COLO668 (cell line): ENCODE results near the gene MZB1.
"Not testable (repeated sequence)": the region's sequence is repeated elsewhere in the genome, so short reads cannot be mapped to it uniquely, and the experiment has no call there.

ENCODE experiments used
- DNase-seq: peaks from one replicate; lab custom pipeline; 2025; ENCODE audit not compliant: unreplicated experiment; lab: John Stamatoyannopoulos, UW

MZB1 gene

GRCh38 chr5:139392678-139393496 is 3.2 kb upstream of the MZB1 start:
- peak; percentile 68 for DNase-seq

- DNase-seq, result no peak
Measured at GRCh38 chr5:139392324-139392677, 2.6 kb upstream of the MZB1 start.

GRCh38 chr5:139391570-139392323 is 2.0 kb upstream of the MZB1 start:
- DNase-seq, result no peak

GRCh38 chr5:139390639-139391569 is 1.2 kb upstream of the MZB1 start:
- no peak for DNase-seq

- no peak for DNase-seq
Measured at GRCh38 chr5:139388198-139388821, 1.4 kb downstream of the MZB1 start.

GRCh38 chr5:139387611-139388197 is 2.0 kb downstream of the MZB1 start:
- DNase-seq, result no peak

GRCh38 chr5:139386956-139387355 is 2.8 kb downstream of the MZB1 start:
- not testable (repeated sequence) for DNase-seq

- no peak for DNase-seq
Measured at GRCh38 chr5:139386050-139386438, 3.7 kb downstream of the MZB1 start.

GRCh38 chr5:139385061-139386049 is 4.4 kb downstream of the MZB1 start:
- DNase-seq, result peak; percentile 4

- DNase-seq, result no peak
Measured at GRCh38 chr5:139384591-139385051, 5.1 kb downstream of the MZB1 start.

GRCh38 chr5:139383993-139384590 is 5.6 kb downstream of the MZB1 start:
- DNase-seq, result no peak

- DNase-seq, result no peak
Measured at GRCh38 chr5:139383275-139383992, 6.3 kb downstream of the MZB1 start, which contains the start of gene SLC23A1. Gene SLC23A1 (minus strand): TSS chr5:139383297. CDS start chr5:139383253, 44 bp downstream.

- DNase-seq, result no peak
Measured at GRCh38 chr5:139382807-139383206, 6.9 kb downstream of the MZB1 start.

- no peak for DNase-seq
Measured at GRCh38 chr5:139381837-139382761, 7.6 kb downstream of the MZB1 start.

- DNase-seq, result no peak
Measured at GRCh38 chr5:139379626-139380449, 9.9 kb downstream of the MZB1 start.

GRCh38 chr5:139378941-139379361 is 10.8 kb downstream of the MZB1 start:
- no peak for DNase-seq
